Esophagus muscularis mucosa (tissue), 3 donors: Measurements from ENCODE around the gene FAM168B.

ENCODE experiments used
- POLR2A ChIP-seq: fragments of 450-650 bp; IDR thresholded peaks from one replicate; pipeline ENCODE4 v1.6.1; 2017; ENCODE audit warnings: antibody characterized with exemption, moderate library complexity, mild to moderate bottlenecking, low read depth
- TF ChIP-seq, protein P1 (sequence below), 3 experiments: fragments of 200-600 bp in 2 of 3; fragments of 450-650 bp in 1 of 3; sonication (generic) in 2 of 3; IDR thresholded peaks; one replicate each; pipeline ENCODE4 v1.5.1; 2017 to 2019; ENCODE audit warnings: antibody characterized with exemption in 3 of 3, mild to moderate bottlenecking in 2 of 3, moderate library complexity in 1 of 3

DNA sequence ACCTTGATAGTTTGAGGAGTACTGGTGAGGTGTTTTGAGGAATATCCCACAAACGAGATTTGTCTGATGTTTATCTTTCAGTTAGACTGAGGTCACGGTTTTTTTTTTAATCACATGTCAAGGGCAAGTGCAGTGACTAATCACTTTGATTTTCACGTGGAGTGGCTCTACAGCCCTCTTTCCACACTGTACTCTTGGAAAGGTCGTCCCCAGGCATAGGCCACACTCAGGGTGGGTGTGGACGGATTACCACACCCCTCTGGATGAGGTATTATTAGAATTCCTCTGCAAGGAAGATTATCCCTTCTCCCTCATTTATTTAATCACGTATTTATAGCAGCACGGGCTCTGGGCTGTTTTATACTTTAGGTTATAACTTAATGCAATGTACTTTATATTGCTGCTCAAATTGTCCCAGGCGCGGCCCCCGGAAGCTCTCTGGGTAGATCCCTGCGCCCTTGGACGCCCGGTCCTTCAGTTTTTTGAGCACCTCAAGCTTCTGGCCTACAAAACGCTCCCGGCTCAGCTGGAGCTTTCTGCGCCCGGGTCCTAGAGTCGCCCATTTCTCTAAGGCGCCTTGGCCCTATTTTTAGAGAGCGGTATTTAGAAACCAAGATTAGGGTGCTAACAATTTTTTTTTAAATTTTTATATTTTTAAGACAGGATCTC, 11.4 kb upstream of the FAM168B start:
- TF ChIP-seq, protein P1, sequence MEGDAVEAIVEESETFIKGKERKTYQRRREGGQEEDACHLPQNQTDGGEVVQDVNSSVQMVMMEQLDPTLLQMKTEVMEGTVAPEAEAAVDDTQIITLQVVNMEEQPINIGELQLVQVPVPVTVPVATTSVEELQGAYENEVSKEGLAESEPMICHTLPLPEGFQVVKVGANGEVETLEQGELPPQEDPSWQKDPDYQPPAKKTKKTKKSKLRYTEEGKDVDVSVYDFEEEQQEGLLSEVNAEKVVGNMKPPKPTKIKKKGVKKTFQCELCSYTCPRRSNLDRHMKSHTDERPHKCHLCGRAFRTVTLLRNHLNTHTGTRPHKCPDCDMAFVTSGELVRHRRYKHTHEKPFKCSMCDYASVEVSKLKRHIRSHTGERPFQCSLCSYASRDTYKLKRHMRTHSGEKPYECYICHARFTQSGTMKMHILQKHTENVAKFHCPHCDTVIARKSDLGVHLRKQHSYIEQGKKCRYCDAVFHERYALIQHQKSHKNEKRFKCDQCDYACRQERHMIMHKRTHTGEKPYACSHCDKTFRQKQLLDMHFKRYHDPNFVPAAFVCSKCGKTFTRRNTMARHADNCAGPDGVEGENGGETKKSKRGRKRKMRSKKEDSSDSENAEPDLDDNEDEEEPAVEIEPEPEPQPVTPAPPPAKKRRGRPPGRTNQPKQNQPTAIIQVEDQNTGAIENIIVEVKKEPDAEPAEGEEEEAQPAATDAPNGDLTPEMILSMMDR (IDR thresholded peaks at IDR 0.05): no peak
- no peak for TF ChIP-seq POLR2A
